ENCODE results near the gene S100A3. TPM values are rescaled to one million over a fixed set of nuclear protein-coding genes. Genes with fewer than 3 reads are reported as not detected.
A peak's percentile ranks its signal among the peaks of the same experiment; 100 is the strongest.

Gene S100A3
- total and polyA plus RNA-seq, 2 of the 13 experiments (the other 11 are each of a cell fraction or from before 2014, with no cell fraction given), result 2.5 to 4.5 TPM

DNA sequence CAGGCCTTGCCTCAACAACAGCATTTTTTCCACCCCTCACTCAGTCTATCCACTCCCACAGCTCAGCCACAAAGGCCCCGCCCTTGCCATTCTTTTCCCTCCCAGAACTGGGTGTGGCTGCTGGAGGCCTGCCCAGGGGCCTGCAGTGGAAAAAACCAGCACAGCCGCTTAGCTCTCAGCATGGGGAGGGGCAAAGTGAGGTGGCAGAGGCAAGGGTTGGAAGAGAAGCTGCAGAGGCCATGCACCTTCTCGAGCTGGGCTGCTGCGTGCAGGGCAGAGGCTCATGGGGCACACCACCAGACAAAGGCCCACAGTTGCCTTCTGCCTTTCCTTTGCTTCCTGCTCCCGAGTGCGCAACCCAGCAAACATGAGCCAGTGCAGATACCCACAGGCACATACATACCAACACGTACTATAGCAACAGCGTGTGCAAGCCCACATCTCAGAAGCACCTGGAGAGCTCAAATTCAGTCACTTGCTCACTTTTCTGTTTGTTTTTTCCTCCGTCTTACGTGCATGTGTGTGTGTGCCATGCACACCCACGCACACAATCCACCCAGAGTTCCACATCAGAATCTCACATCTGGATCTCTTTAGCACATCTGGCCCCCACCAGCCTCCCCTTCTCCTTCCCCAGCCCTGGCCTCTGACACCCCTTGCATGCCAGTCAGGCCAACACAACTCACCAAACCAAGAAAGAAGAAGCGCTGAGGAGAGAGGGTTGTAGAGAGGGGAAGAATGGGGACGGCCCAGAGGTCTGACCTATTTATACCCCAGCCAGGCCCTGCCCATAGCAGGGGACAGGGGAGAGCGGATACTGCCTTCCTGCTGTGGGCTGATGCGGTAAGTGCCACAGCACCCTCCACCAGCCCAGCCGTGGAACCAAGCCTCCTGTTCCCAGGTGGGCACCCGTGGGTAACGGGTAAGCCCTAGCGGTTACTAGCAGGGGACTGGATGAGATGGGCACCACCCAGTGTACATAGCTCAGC, 3.7 kb downstream of the S100A3 start, which contains the start of gene S100A4:
Gene S100A4 (minus strand): TSS at position 740 of the 989 bp plus-strand sequence. CDS start 1,012 bp downstream, outside the sequence.
- intact Hi-C loops (cut with micrococcal nuclease; ENCODE audit: unreplicated experiment), result no loop called here
- ChIA-PET CTCF (ENCODE audit: low intra/inter-chr PET ratio, low total read pairs) (no interaction called here), POLR2A (interaction anchor here (0.9 to 2.9 kb wide), 13 partner anchors 10 to 89 kb away, joined by 3 to 27 read pairs (median 7); partner anchors contain the start of genes CHTOP, S100A13, S100A2 and S100A6)
- peak within 1 kb of the TSS in 2 of 3 experiments; percentile 32 to 62; a peak in 4 of 6 replicates for H3K4me3 ChIP-seq (replicated peaks in 1 of 3; ENCODE audit: insufficient read depth in 1 of 3, low read depth in 2 of 3, low read length in 3 of 3)
- H3K79me2 ChIP-seq (ENCODE audit: insufficient read depth, low read length), result no peaks in the 10 kb centered on the region
- H3K27ac ChIP-seq (ENCODE audit: extremely low read length, insufficient read depth, low read length), result peak within 1 kb of the TSS; percentile 39
- peak; percentile 72 for FAIRE-seq
- no peaks in the 10 kb centered on the region for H3K36me3 ChIP-seq (replicated peaks in 1 of 2; ENCODE audit: control insufficient read depth in 1 of 2, insufficient read depth in 2 of 2, low read length in 2 of 2)
- WGBS (ENCODE audit: low lambda C conversion rate), result 57% methylated on average over 13 of the region's 19 CpGs
- peak within 1 kb of the TSS; percentile 46 for H3K9ac ChIP-seq (ENCODE audit: insufficient read depth, low read depth, low read length)
- peaks cover 98% of the 10 kb centered on the region for H3K4me1 ChIP-seq (ENCODE audit: insufficient read depth, low read length)
- peaks cover 1 to 11% of the 10 kb centered on the region in 2 experiments; a peak in 3 of 5 replicates for H3K27me3 ChIP-seq (ENCODE audit: control insufficient read depth in 1 of 2, insufficient read depth in 2 of 2, low read length in 2 of 2)
- DNase-seq (ENCODE audit: low spot score), result peak; percentile 93
- no peaks in the 10 kb centered on the region for H4K20me1 ChIP-seq (ENCODE audit: insufficient read depth, low read length)
- peak within 1 kb of the TSS; percentile 2 for H2AFZ ChIP-seq (ENCODE audit: low read length)
- no peaks in the 10 kb centered on the region for H3K9me3 ChIP-seq (ENCODE audit: low read length)
- BruUV-seq (replicated peaks), result no TSS peak
- peak; percentile 85 for ATAC-seq
- peak within 1 kb of the TSS; percentile 69 for H3K4me2 ChIP-seq (ENCODE audit: low read depth, low read length)
- in situ Hi-C loops (cut with HindIII; ENCODE audit: extremely low pct_ligation_motif_present, low pct_unique_long_range_greater_than_20kb), result no loop called here
- TF ChIP-seq ZBTB3 (CRISPR knock-in tag; IDR thresholded peaks at IDR 0.05; ENCODE audit: borderline replicate concordance, low read depth), result no peak
- TF ChIP-seq RBFOX2 (IDR thresholded peaks at IDR 0.05; ENCODE audit: low read depth, low read length), result peak; percentile 71
- TF ChIP-seq ATM (IDR thresholded peaks at IDR 0.05; ENCODE audit: borderline replicate concordance), result no peak
- TF ChIP-seq ZNF460 (CRISPR knock-in tag; IDR thresholded peaks at IDR 0.05; ENCODE audit: borderline replicate concordance), result no peak
- TF ChIP-seq ZNF331 (CRISPR knock-in tag; IDR thresholded peaks at IDR 0.05), result 0 out of 2 replicates have a peak, but pooled peaks have one; percentile 60
- 0 out of 2 replicates have a peak, but pooled peaks have one; percentile 43 for TF ChIP-seq ZNF12 (CRISPR knock-in tag; IDR thresholded peaks at IDR 0.05)
- TF ChIP-seq KLF12 (CRISPR knock-in tag; IDR thresholded peaks at IDR 0.05; ENCODE audit: borderline replicate concordance), result peak; percentile 62; the same call in 1 of the 2 replicates
- no peak for TF ChIP-seq HOXA7 (CRISPR knock-in tag; IDR thresholded peaks at IDR 0.05)
- no peak for TF ChIP-seq ZNF878 (CRISPR knock-in tag; IDR thresholded peaks at IDR 0.05)
- no peak for TF ChIP-seq ZNF24 (IDR thresholded peaks at IDR 0.05)
- TF ChIP-seq ZNF441 (CRISPR knock-in tag; IDR thresholded peaks at IDR 0.05; ENCODE audit: borderline replicate concordance), result no peak
- TF ChIP-seq MAFF (IDR thresholded peaks at IDR 0.05; ENCODE audit: low read depth, low read length), result no peak
- no peak for TF ChIP-seq ZNF34 (CRISPR knock-in tag; IDR thresholded peaks at IDR 0.05; ENCODE audit: borderline replicate concordance)
- TF ChIP-seq, protein P1, sequence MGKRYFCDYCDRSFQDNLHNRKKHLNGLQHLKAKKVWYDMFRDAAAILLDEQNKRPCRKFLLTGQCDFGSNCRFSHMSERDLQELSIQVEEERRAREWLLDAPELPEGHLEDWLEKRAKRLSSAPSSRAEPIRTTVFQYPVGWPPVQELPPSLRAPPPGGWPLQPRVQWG (CRISPR knock-in tag; IDR thresholded peaks at IDR 0.05; ENCODE audit: borderline replicate concordance, low read depth), result no peak
- no peak for TF ChIP-seq ZNF839 (CRISPR knock-in tag; IDR thresholded peaks at IDR 0.05; ENCODE audit: borderline replicate concordance)
- TF ChIP-seq ZNF652 (CRISPR knock-in tag; IDR thresholded peaks at IDR 0.05; ENCODE audit: borderline replicate concordance, low read depth), result peak; percentile 82
- no peak for TF ChIP-seq ZNF251 (CRISPR knock-in tag; IDR thresholded peaks at IDR 0.05)
- TF ChIP-seq, protein P2, sequence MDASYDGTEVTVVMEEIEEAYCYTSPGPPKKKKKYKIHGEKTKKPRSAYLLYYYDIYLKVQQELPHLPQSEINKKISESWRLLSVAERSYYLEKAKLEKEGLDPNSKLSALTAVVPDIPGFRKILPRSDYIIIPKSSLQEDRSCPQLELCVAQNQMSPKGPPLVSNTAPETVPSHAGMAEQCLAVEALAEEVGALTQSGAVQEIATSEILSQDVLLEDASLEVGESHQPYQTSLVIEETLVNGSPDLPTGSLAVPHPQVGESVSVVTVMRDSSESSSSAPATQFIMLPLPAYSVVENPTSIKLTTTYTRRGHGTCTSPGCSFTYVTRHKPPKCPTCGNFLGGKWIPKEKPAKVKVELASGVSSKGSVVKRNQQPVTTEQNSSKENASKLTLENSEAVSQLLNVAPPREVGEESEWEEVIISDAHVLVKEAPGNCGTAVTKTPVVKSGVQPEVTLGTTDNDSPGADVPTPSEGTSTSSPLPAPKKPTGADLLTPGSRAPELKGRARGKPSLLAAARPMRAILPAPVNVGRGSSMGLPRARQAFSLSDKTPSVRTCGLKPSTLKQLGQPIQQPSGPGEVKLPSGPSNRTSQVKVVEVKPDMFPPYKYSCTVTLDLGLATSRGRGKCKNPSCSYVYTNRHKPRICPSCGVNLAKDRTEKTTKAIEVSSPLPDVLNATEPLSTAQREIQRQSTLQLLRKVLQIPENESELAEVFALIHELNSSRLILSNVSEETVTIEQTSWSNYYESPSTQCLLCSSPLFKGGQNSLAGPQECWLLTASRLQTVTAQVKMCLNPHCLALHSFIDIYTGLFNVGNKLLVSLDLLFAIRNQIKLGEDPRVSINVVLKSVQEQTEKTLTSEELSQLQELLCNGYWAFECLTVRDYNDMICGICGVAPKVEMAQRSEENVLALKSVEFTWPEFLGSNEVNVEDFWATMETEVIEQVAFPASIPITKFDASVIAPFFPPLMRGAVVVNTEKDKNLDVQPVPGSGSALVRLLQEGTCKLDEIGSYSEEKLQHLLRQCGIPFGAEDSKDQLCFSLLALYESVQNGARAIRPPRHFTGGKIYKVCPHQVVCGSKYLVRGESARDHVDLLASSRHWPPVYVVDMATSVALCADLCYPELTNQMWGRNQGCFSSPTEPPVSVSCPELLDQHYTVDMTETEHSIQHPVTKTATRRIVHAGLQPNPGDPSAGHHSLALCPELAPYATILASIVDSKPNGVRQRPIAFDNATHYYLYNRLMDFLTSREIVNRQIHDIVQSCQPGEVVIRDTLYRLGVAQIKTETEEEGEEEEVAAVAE (CRISPR knock-in tag; IDR thresholded peaks at IDR 0.05; ENCODE audit: borderline replicate concordance), result no peak
- no peak for TF ChIP-seq SKI (IDR thresholded peaks at IDR 0.05; ENCODE audit: partially characterized antibody)

Data from HepG2 (cell line).